HG03064 (cell line): ENCODE results near the gene KIF5C.
A peak's percentile ranks its signal among the peaks of the same experiment; 100 is the strongest.

Experiments used
- ATAC-seq: cut with Tn5 transposase; IDR thresholded peaks from one replicate; pipeline ENCODE4 v1.9.1; 2021; ENCODE audit warnings: low read depth; ENCODE audit not compliant: unreplicated experiment

Gene KIF5C

DNA sequence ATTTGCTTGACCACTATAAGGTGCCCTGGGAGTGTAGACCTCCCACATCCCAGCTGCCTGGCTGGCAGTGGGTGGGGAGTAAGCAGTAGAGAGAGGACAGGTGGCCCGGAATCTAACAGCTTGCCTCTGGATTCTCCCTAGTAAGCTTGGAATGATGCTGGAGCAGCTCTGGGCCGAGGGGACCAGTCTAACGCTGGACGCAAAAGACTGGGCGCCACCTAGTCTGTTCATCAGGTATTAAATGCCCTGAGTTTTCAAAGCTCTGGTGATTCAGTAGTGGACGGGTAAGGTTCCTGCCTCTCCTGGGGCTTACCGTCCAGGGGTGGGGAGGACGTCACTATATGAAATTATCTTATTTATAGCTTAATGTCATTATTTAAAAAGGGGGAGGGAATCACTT, 162.8 kb downstream of the KIF5C start:
- ATAC-seq: no peak

DNA sequence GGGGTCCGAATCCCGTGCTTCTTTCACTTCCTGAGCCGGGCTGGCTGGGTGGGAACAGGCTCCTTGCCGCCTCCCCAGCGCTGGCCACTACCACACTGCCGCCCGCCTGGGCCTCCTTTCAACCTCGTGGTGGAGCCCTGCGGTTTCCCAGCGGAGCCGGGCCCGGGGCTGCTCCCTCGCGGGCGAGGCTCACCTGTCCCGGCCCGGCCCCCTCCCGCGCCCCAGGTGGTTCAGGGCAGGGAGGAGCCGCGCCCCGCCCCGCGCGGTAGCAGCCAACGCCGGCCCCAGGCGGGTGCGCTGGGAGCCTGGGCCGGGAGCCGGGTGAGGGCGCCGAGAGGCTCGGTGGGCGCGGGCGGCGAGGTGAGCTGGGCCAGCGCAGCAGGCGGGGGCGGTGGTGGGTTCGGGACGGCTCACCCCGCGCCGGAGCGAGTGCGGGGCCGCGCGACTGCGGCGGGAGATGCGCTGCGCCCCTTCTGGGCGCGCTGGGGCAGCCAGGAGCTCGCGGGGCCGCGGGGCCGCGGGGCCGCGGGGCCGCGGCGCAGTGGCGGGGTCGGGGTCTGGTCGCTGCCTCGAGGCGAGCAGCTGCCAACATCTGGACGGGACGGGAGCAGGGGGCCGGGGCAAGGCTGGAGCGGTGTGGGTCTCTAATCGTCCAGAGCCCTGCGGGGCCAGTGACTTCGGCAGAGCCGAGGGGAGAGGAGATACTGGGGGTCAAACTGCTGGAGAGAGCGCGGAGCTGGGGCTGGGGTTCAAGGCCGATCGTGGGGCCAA, 163.6 kb downstream of the KIF5C start, which contains the start of gene LYPD6B:
LYPD6B (plus strand) TSS at position 258 of the 771 bp plus-strand sequence. CDS start 92,250 bp downstream, outside the sequence.
- ATAC-seq: peak; percentile 50

- ATAC-seq: no peak
These were observed 164.2 kb downstream of the KIF5C start for GRCh38 chr2:149039213-149039724.

DNA sequence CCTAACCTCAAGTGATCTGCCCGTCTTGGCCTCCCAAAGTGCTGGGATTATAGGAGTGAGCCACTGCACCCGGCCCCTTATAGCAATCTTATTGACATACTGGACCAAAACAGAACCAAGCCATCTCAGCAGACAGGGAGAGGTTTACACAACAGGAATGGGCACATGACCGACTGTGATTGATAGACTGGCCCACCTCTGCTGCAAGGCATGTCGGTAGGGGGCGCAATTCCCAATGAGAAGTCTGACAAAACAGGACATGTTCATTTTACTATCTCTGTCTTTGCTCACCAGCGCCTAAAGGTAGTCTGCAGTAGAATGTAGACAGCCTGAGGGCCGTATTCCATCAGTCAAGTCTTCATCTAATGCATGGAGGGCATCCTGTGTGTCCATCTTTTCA, 165.4 kb downstream of the KIF5C start:
- ATAC-seq: no peak

DNA sequence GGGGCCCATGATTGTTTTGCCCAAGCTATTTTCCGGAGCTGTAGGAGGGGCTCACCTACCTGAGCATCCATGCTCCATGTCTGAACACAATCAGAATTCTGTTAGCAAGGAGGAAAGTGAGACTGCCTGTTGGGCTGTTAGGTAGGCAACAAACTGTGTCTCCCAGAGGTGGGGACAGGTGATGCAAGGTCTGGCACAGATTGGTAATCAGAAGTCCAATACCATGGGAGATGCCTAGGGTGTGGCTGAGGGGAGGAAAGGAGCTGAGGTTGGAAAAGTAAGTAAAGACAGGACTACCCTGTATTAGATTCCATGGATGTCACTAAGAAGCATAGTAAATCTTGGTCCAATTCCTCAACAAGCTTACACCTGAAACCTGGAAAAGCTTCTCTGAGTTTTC, 166.5 kb downstream of the KIF5C start:
- no peak for ATAC-seq

DNA sequence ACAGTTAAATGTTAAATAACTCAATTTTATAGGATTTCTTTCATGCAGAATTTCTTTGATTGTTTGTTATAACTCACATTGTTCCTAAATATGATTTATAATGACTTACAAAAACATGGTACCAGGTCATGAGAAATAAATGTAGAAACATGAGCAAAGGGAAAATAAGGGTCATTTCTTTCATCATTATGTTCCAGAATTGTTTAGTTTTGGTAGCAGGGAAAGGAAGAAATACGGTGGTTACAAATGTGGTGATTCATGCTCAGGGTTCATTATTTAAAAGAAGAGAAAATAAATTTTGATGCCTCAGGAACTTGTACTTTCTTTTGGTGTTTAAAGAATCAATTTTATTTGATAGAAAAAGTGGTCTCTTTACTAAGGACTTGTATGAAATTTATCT, 167.9 kb downstream of the KIF5C start:
- no peak for ATAC-seq

DNA sequence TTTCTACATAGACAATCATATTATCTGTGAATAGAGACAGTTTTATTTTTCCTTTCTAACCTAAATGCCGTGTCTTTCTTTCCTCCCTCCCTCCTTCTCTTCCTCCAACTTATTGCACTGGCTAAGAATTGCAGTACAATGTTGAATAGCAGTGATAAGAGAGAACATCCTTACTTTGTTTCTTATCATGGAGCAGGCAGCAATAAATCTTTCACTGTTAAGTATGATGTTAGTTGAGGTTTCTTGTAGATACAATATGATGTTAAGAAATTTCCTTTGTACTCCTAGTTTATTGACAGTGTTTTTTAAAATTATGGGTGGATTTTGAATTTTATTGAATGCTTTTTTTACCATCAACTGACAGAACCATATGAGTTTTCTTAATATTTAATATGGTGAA, 169.5 kb downstream of the KIF5C start:
- no peak for ATAC-seq

DNA sequence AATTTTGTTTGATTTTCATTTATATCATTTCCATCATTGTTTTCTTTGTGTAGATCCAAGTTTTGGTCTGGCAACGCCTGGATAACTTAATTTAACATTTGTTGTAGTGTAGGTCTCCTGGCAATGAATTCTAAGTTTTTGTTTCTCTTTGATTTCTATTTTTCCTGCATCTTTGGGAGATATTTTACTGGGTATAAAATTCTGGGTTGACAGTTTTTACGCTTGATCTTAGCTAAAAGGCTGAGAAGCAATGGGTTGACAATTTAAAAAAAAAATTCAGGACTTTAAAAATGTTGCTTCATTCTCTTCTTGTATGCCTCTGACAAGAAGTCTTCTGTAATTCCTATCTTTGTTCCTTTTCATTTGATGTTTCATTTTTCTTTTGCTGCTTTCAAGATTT, 172.1 kb downstream of the KIF5C start:
- no peak for ATAC-seq

- no peak for ATAC-seq
These were observed 174.1 kb downstream of the KIF5C start for GRCh38 chr2:149049142-149049541.

DNA sequence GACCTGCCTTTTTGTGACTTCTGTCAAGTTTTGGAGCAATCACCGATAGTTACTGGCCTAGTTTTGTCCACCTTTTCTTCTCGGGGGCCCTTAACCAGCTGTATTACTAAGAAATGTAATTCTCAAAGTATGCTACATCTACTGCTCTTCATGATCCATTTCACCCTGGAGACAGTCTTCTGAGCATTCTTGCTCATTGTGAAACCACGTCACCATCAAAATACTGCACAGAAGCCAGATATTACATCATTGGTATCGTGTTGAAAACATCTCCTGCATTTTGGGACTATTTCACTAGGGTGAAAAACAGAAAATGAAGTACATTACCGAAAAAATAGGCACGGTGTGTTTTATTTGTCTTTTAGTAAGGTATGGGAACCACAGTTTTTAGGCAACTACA, 175.2 kb downstream of the KIF5C start:
- peak; percentile 84 for ATAC-seq

- ATAC-seq: no peak
These were observed 180.7 kb downstream of the KIF5C start for GRCh38 chr2:149055751-149056150.

DNA sequence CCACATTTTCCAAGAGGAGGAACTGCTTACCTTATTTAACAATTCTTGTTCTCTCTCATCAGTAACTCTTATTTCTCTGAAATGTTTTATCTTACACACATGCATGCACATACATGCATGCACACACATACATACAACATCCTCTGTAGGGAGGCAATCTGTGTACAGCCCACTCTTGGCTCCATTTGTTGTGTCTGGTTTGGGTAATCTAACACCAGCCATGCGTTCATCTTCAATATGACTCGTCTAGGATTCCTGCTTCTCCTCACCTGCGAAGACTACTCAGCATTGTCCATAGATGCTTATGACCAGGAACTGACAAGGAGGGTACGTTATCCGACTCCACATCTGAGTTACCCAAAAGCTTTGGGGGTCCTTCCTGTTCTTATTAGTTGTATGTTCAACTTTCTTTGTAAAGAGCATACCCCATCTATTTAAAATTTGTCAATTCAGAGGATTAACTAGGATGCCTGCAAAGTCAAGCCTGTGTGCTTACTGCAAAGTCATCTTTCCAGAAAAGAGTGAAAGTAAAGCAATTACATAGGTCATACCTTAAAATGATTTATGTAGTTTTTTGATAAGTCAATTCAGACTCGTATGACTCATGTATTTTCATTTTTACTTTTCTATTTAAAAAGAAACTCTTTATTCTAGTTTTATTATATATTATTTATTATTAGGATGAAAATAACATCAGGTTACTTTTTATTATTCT, 181.7 kb downstream of the KIF5C start:
- ATAC-seq: no peak

- ATAC-seq: no peak
These were observed 182.4 kb downstream of the KIF5C start for GRCh38 chr2:149057401-149057800.

DNA sequence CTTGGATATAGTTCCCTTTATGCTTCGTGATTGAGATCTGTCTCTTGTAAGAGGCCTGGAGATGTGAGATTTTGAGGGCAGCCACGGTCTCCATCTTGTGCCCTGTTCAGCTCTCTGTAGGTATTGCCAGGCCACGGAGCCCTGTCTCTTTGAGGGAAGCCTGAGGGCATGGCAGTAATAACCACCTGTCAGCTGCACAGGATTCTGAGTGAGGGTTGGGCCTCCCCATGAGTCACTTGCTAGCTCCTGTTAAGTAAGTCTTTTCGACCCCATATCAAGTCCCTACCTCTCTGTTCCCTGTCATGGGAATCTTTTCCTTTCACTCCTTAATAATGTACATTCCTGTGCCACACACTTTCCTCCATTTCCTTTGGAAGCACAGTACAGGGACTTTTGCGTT, 183.9 kb downstream of the KIF5C start:
- ATAC-seq: no peak

- ATAC-seq: no peak
These were observed 184.8 kb downstream of the KIF5C start for GRCh38 chr2:149059822-149060221.

GRCh38 chr2:149061133-149061745, 186.2 kb downstream of the KIF5C start:
- ATAC-seq: no peak

DNA sequence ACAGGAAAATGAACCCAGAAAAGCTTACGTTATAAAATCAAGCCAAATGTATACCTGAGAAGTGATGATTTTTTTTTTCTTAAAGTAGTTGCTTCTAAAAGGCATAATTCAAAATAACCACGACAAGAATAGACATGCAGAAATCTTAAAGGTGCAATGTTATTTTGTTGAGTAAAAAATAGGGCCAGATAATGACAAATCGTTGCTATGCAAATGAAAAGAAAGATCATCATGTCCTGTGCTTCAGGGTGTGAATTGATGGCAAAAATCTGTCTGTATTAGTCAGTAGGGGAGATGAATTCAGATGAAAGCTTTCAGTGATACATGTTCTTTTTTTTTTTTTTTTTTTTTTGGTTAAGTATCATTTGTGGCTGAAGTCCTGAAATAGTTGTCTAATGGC, 187.5 kb downstream of the KIF5C start:
- no peak for ATAC-seq

- ATAC-seq: no peak
These were observed 188.2 kb downstream of the KIF5C start for GRCh38 chr2:149063177-149063576.

DNA sequence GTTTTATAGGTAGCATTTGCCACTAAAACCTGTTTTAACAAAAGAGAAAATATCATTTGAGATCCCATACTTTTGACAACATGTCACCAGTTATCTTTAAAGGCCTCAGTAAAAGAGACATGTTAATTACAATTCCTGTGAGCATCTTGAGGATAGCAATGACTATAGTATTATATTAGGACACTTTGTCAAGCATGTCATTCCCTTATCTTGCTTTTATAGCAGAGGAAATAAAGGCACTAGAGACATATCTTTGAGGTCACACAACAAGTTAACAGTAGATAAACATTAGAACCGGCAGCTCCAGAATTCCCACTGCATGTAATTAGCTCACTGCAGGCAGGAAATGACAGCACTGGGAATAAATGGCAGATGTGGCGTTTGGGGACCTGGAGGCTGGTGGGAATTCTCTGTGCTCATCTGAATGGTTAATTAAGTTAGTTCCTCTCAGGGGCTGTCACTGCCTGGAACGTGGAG, 189.4 kb downstream of the KIF5C start:
- ATAC-seq: no peak

- no peak for ATAC-seq
These were observed 190.0 kb downstream of the KIF5C start for GRCh38 chr2:149064856-149065630.
